NT2/D1 (cell line): ENCODE measurements around the gene RALGPS2.
"Not testable (repeated sequence)": the region's sequence is repeated elsewhere in the genome, so short reads cannot be mapped to it uniquely, and the experiment has no call there.

ENCODE experiments used
- DNase-seq: peaks from one replicate; pipeline ENCODE4 v3.0.0-alpha.2; 2011; ENCODE audit warnings: low read depth, low spot score
- H3K27me3 ChIP-seq: 2 replicates; pipeline ENCODE4 v1.6.0; 2011; ENCODE audit warnings: mild to moderate bottlenecking; ENCODE audit not compliant: insufficient read length, insufficient read depth
- H3K36me3 ChIP-seq: 2 replicates; pipeline ENCODE4 v1.6.1; 2011; ENCODE audit warnings: mild to moderate bottlenecking, low read length, mixed read lengths; ENCODE audit not compliant: insufficient read depth, insufficient read length
- H3K4me1 ChIP-seq: 2 replicates; pipeline ENCODE4 v1.5.1; 2011; ENCODE audit not compliant: insufficient read depth, insufficient read length
- H3K4me3 ChIP-seq: 2 replicates; pipeline ENCODE4 v1.5.1; 2011; ENCODE audit warnings: low read depth; ENCODE audit not compliant: insufficient read length
- H3K9ac ChIP-seq: 2 replicates; pipeline ENCODE4 v1.6.0; 2011; ENCODE audit warnings: low read depth; ENCODE audit not compliant: insufficient read length
- H3K9me3 ChIP-seq: 2 replicates; pipeline ENCODE4 v1.5.1; 2011; ENCODE audit warnings: mild to moderate bottlenecking, low read length; ENCODE audit not compliant: insufficient read depth
- SUZ12 ChIP-seq: IDR thresholded peaks from 2 replicates; pipeline ENCODE4 v1.6.1; 2011; ENCODE audit not compliant: insufficient read length, insufficient read depth; ENCODE audit errors: extremely low read depth
- YY1 ChIP-seq: IDR thresholded peaks from 2 replicates; pipeline ENCODE4 v1.6.1; 2011; ENCODE audit not compliant: insufficient read length, insufficient read depth
- ZNF274 ChIP-seq: IDR thresholded peaks from 2 replicates; pipeline ENCODE4 v1.6.1; 2011; ENCODE audit warnings: mild to moderate bottlenecking, low read depth, low read length

Gene RALGPS2

GRCh38 chr1:178738780-178739179, 13.7 kb downstream of the RALGPS2 start:
- no peak overlapping the region for H3K9ac ChIP-seq
- H3K4me3 ChIP-seq = no peak overlapping the region
- DNase-seq = no peak
- H3K27me3 ChIP-seq = no peaks in the 10 kb centered on the region
- TF ChIP-seq ZNF274 (no peak), SUZ12 (no peak), YY1 (no peak)
- peaks cover 15% of the 10 kb centered on the region for H3K36me3 ChIP-seq
- no peaks in the 10 kb centered on the region for H3K4me1 ChIP-seq
- H3K9me3 ChIP-seq = no peaks in the 10 kb centered on the region

GRCh38 chr1:178739285-178740045, 14.4 kb downstream of the RALGPS2 start:
- no peaks in the 10 kb centered on the region for H3K4me1 ChIP-seq
- no peak overlapping the region for H3K4me3 ChIP-seq
- DNase-seq = no peak
- H3K36me3 ChIP-seq = peaks cover 15% of the 10 kb centered on the region
- H3K27me3 ChIP-seq = no peaks in the 10 kb centered on the region
- no peak overlapping the region for H3K9ac ChIP-seq
- H3K9me3 ChIP-seq = no peaks in the 10 kb centered on the region
- TF ChIP-seq SUZ12 = no peak

- Histone ChIP-seq H3K4me3 (no peak overlapping the region), H3K4me1 (no peaks in the 10 kb centered on the region), H3K9me3 (no peaks in the 10 kb centered on the region), H3K36me3 (peaks cover 15% of the 10 kb centered on the region), H3K9ac (no peak overlapping the region), H3K27me3 (no peaks in the 10 kb centered on the region)
- TF ChIP-seq ZNF274 (no peak), YY1 (no peak), SUZ12 (no peak)
- DNase-seq = no peak
These were observed 15.4 kb downstream of the RALGPS2 start for GRCh38 chr1:178740491-178740890.

- Histone ChIP-seq H3K4me1 (no peaks in the 10 kb centered on the region), H3K36me3 (peaks cover 15% of the 10 kb centered on the region), H3K9me3 (no peaks in the 10 kb centered on the region), H3K9ac (no peak overlapping the region), H3K27me3 (no peaks in the 10 kb centered on the region), H3K4me3 (no peak overlapping the region)
- DNase-seq = no peak
- TF ChIP-seq YY1 (no peak), ZNF274 (no peak), SUZ12 (no peak)
These were observed 15.9 kb downstream of the RALGPS2 start for GRCh38 chr1:178740924-178741323.

- no peak overlapping the region for H3K4me3 ChIP-seq
- DNase-seq = no peak
- H3K27me3 ChIP-seq = no peaks in the 10 kb centered on the region
- H3K9ac ChIP-seq = no peak overlapping the region
- no peaks in the 10 kb centered on the region for H3K4me1 ChIP-seq
- H3K36me3 ChIP-seq = peaks cover 8% of the 10 kb centered on the region
- H3K9me3 ChIP-seq = no peaks in the 10 kb centered on the region
- no peak for TF ChIP-seq ZNF274
- TF ChIP-seq SUZ12 = no peak
- no peak for TF ChIP-seq YY1
These were observed 18.8 kb downstream of the RALGPS2 start for GRCh38 chr1:178743801-178744200.

GRCh38 chr1:178745260-178745659, 20.2 kb downstream of the RALGPS2 start:
- TF ChIP-seq YY1 (no peak), SUZ12 (no peak), ZNF274 (no peak)
- H3K36me3 ChIP-seq = peaks cover 4% of the 10 kb centered on the region
- no peak overlapping the region for H3K9ac ChIP-seq
- no peaks in the 10 kb centered on the region for H3K9me3 ChIP-seq
- H3K27me3 ChIP-seq = no peaks in the 10 kb centered on the region
- no peaks in the 10 kb centered on the region for H3K4me1 ChIP-seq
- no peak overlapping the region for H3K4me3 ChIP-seq
- no peak for DNase-seq

GRCh38 chr1:178746345-178746744, 21.3 kb downstream of the RALGPS2 start:
- Histone ChIP-seq H3K9me3 (no peaks in the 10 kb centered on the region), H3K9ac (no peak overlapping the region), H3K4me3 (no peak overlapping the region), H3K27me3 (no peaks in the 10 kb centered on the region), H3K4me1 (no peaks in the 10 kb centered on the region), H3K36me3 (peaks cover 4% of the 10 kb centered on the region)
- no peak for DNase-seq
- TF ChIP-seq YY1 (no peak), ZNF274 (no peak), SUZ12 (no peak)

- H3K9me3 ChIP-seq, H3K27me3 ChIP-seq, DNase-seq, H3K4me3 ChIP-seq, H3K36me3 ChIP-seq, H3K4me1 ChIP-seq, H3K9ac ChIP-seq: not testable (repeated sequence)
These were observed 22.3 kb downstream of the RALGPS2 start for GRCh38 chr1:178747361-178747760.
